Prostate gland (tissue), 2 donors: ENCODE measurements around the gene ECHS1.

Experiments used
- POLR2A ChIP-seq: fragments of 450-650 bp; IDR thresholded peaks from one replicate; pipeline ENCODE4 v1.6.1; 2016; ENCODE audit warnings: antibody characterized with exemption, mild to moderate bottlenecking
- POLR2AphosphoS5 ChIP-seq: sonication (generic); formaldehyde crosslinking; IDR thresholded peaks from one replicate; pipeline ENCODE4 v1.6.1; 2017; ENCODE audit warnings: antibody characterized with exemption
- TF ChIP-seq, protein P1 (sequence below), 4 experiments: fragments of 200-600 bp in 2 of 4; fragments of 450-650 bp in 2 of 4; sonication (generic) in 2 of 4; IDR thresholded peaks; 1 replicate in 3 of 4; 2 replicates in 1 of 4; pipeline ENCODE4 v1.5.1; 2016 to 2019; ENCODE audit warnings: antibody characterized with exemption in 4 of 4, mild to moderate bottlenecking in 2 of 4, moderate library complexity in 2 of 4

DNA sequence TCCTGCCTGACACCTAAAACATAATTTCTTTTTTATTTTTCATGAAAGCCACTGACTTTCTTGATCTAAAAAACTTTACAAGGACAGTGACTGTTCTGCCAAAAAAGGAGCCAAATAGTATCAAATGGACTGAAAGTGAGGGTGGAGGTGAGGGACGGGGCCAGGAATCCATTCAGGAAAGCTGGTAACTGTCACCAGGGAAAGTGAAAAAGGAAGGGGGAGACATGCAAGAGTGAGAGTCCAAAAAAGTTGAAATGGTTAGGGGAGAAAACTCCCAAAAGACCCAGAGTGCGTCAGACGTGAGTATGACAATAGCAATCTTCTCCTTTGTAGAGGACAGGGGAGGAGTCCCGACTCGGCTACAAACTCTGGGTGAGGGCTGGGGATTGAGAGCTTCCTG is 28.9 kb downstream of the ECHS1 start:
- TF ChIP-seq, protein P1, sequence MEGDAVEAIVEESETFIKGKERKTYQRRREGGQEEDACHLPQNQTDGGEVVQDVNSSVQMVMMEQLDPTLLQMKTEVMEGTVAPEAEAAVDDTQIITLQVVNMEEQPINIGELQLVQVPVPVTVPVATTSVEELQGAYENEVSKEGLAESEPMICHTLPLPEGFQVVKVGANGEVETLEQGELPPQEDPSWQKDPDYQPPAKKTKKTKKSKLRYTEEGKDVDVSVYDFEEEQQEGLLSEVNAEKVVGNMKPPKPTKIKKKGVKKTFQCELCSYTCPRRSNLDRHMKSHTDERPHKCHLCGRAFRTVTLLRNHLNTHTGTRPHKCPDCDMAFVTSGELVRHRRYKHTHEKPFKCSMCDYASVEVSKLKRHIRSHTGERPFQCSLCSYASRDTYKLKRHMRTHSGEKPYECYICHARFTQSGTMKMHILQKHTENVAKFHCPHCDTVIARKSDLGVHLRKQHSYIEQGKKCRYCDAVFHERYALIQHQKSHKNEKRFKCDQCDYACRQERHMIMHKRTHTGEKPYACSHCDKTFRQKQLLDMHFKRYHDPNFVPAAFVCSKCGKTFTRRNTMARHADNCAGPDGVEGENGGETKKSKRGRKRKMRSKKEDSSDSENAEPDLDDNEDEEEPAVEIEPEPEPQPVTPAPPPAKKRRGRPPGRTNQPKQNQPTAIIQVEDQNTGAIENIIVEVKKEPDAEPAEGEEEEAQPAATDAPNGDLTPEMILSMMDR (IDR thresholded peaks at IDR 0.05) = no peak
- TF ChIP-seq POLR2A (no peak), POLR2AphosphoS5 (no peak)
